HEK293T (cell line): ENCODE data around the gene KCTD10.

Experiments used
- FOXM1 ChIP-seq: fragments of 450-650 bp; IDR thresholded peaks from 2 replicates; pipeline ENCODE4 v1.6.1; 2017; ENCODE audit warnings: mild to moderate bottlenecking, borderline replicate concordance
- NFRKB ChIP-seq: fragments of 450-650 bp; IDR thresholded peaks from 2 replicates; pipeline ENCODE4 v1.6.1; 2016; ENCODE audit warnings: mild to moderate bottlenecking, moderate library complexity
- SP1 ChIP-seq: fragments of 450-650 bp; IDR thresholded peaks from 2 replicates; pipeline ENCODE4 v1.6.1; 2017
- TARDBP ChIP-seq: fragments of 450-650 bp; IDR thresholded peaks from 2 replicates; pipeline ENCODE4 v1.6.1; 2016
- ZNF384 ChIP-seq: fragments of 450-650 bp; IDR thresholded peaks from 2 replicates; pipeline ENCODE4 v1.6.1; 2016
- TF ChIP-seq, protein P1 (sequence below): fragments of 450-650 bp; IDR thresholded peaks from 2 replicates; pipeline ENCODE4 v1.6.1; 2016

DNA sequence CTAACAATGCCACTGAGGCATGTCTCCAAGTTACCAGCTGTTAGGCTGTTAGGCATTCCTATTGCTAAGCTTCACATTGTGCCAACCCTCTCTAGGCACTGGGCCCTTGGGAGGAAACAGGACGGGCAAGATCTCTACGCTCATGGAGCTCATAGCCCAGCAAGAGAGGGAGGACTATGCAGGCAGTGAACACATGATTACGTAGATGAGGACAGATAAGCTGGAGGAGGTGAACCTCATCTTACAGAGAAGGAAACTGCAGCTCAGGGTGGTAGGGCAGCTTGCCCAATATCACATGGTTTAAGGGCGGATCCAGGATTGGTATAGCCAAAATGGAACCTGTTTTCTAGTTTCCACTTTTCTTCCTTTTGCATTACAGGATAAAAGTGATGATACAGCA is 8.1 kb upstream of the KCTD10 start:
- TF ChIP-seq FOXM1, result no peak
- TF ChIP-seq ZNF384, result no peak
- TF ChIP-seq SP1, result no peak
- no peak for TF ChIP-seq NFRKB
- TF ChIP-seq TARDBP, result no peak
- TF ChIP-seq, protein P1, sequence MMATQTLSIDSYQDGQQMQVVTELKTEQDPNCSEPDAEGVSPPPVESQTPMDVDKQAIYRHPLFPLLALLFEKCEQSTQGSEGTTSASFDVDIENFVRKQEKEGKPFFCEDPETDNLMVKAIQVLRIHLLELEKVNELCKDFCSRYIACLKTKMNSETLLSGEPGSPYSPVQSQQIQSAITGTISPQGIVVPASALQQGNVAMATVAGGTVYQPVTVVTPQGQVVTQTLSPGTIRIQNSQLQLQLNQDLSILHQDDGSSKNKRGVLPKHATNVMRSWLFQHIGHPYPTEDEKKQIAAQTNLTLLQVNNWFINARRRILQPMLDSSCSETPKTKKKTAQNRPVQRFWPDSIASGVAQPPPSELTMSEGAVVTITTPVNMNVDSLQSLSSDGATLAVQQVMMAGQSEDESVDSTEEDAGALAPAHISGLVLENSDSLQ, result no peak
